ENCODE data around the gene GLTPD2. TPM values are rescaled to one million over a fixed set of nuclear protein-coding genes. Genes with fewer than 3 reads are reported as not detected.

The GLTPD2 gene
- total RNA-seq, 2 donors from 2014 or later, result 0.88 to 1.6 TPM

DNA sequence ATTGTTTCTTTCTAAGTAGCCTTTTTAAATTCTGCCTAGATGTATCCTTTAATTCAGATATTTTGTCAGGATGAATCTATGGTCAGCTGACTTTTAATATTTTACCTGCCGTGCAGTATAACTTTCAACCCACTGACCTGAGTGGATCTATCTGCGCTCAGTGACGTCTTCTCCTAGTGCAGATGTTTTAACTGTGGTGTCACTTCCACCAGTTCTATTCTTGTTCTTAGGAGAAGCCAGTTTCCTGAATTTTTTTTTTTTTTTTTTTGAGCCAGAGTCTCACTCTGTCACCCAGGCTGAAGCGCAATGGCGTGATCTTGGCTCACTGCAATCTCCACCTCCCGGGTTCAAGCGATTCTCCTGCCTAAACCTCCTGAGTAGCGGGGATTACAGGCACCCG is 22.0 kb upstream of the GLTPD2 start:
- DNase-seq, result no peak
- H3K27me3 Mint-ChIP-seq (ENCODE audit: insufficient read depth), result peaks cover 8% of the 10 kb centered on the region
- H3K9me3 Mint-ChIP-seq, result no peaks in the 10 kb centered on the region
- TF ChIP-seq, protein P1, sequence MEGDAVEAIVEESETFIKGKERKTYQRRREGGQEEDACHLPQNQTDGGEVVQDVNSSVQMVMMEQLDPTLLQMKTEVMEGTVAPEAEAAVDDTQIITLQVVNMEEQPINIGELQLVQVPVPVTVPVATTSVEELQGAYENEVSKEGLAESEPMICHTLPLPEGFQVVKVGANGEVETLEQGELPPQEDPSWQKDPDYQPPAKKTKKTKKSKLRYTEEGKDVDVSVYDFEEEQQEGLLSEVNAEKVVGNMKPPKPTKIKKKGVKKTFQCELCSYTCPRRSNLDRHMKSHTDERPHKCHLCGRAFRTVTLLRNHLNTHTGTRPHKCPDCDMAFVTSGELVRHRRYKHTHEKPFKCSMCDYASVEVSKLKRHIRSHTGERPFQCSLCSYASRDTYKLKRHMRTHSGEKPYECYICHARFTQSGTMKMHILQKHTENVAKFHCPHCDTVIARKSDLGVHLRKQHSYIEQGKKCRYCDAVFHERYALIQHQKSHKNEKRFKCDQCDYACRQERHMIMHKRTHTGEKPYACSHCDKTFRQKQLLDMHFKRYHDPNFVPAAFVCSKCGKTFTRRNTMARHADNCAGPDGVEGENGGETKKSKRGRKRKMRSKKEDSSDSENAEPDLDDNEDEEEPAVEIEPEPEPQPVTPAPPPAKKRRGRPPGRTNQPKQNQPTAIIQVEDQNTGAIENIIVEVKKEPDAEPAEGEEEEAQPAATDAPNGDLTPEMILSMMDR (conservative IDR thresholded peaks at IDR 0.05), result no peak
- H3K27ac Mint-ChIP-seq, result no peak overlapping the region
- Histone ChIP-seq H3K36me3 (ENCODE audit: control insufficient read depth, insufficient read depth, low read length) (no peaks in the 10 kb centered on the region), H3K4me1 (ENCODE audit: control insufficient read depth, insufficient read depth, low read length) (no peaks in the 10 kb centered on the region), H3K27me3 (ENCODE audit: control insufficient read depth, insufficient read depth, low read length, poor library complexity, severe bottlenecking) (no peaks in the 10 kb centered on the region), H3K27ac (ENCODE audit: low read depth, low read length) (no peak overlapping the region), H3K9me3 (ENCODE audit: control insufficient read depth, low read length) (no peaks in the 10 kb centered on the region), H3K4me3 (ENCODE audit: low read length) (no peak overlapping the region), H3K9ac (ENCODE audit: extremely low read depth, low read length, poor library complexity, severe bottlenecking) (no peak overlapping the region)
- H3K4me3 Mint-ChIP-seq, result no peak overlapping the region
- WGBS, 2 experiments (ENCODE audit: insufficient coverage in 1 of 2, insufficient read length in 1 of 2), result 95 to 100% methylated on average over 6 to 9 of the region's 9 CpGs
- H3K4me1 Mint-ChIP-seq, result no peaks in the 10 kb centered on the region
- no peaks in the 10 kb centered on the region for H3K36me3 Mint-ChIP-seq (ENCODE audit: low read depth)

DNA sequence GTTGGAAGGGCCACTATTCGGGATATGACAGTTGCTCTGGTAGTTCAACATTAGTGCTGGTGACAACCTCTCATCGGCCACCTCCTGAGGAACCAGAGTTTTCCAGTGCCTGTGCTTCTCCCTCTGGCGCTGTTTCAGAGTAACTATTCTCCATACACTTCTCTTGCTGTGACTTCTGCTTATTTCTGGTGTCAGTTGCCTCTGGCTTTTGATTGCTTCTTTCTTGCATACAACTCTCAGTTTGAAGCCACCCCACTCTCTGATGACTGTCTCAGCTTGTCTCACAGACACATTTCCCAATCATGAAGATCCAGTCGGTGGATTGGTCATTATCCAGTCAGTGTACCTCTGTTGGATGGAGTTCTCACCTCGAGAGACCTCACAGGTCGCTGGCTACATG is 20.5 kb upstream of the GLTPD2 start:
- no peak overlapping the region for H3K4me3 ChIP-seq (ENCODE audit: low read length)
- no peak overlapping the region for H3K27ac Mint-ChIP-seq
- H3K9me3 Mint-ChIP-seq, result no peaks in the 10 kb centered on the region
- H3K36me3 Mint-ChIP-seq (ENCODE audit: low read depth), result no peaks in the 10 kb centered on the region
- no peak overlapping the region for H3K9ac ChIP-seq (ENCODE audit: extremely low read depth, low read length, poor library complexity, severe bottlenecking)
- DNase-seq, result no peak
- H3K4me1 ChIP-seq (ENCODE audit: control insufficient read depth, insufficient read depth, low read length), result no peaks in the 10 kb centered on the region
- H3K9me3 ChIP-seq (ENCODE audit: control insufficient read depth, low read length), result no peaks in the 10 kb centered on the region
- WGBS, 2 experiments (ENCODE audit: insufficient coverage in 1 of 2, insufficient read length in 1 of 2), result 91 to 92% methylated on average over 3 to 6 of the region's 6 CpGs
- peaks cover 14% of the 10 kb centered on the region for H3K27me3 Mint-ChIP-seq (ENCODE audit: insufficient read depth)
- TF ChIP-seq, protein P1 (conservative IDR thresholded peaks at IDR 0.05), result no peak
- no peaks in the 10 kb centered on the region for H3K27me3 ChIP-seq (ENCODE audit: control insufficient read depth, insufficient read depth, low read length, poor library complexity, severe bottlenecking)
- no peaks in the 10 kb centered on the region for H3K36me3 ChIP-seq (ENCODE audit: control insufficient read depth, insufficient read depth, low read length)
- no peak overlapping the region for H3K27ac ChIP-seq (ENCODE audit: low read depth, low read length)
- H3K4me3 Mint-ChIP-seq, result no peak overlapping the region
- H3K4me1 Mint-ChIP-seq, result no peaks in the 10 kb centered on the region

DNA sequence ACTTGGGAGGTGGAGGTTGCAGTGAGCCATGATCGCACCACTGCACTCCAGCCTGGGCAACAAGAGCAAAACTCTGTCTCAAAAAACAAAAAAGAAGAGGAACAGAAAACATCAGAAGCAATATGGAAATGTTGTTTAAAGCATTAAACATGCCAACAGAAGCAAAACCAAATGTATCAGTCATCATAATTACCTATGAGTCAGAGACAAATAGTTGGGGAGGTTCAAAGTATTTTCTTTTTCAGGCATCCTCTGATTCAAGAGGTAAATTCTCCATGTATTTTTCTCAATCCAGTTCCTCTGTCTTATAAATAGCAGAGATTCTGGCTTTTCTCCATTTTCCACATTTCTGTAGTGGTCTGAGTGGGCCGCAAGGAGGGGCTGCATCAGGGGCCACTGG is 19.1 kb upstream of the GLTPD2 start:
- H3K36me3 Mint-ChIP-seq (ENCODE audit: low read depth), result no peaks in the 10 kb centered on the region
- no peak overlapping the region for H3K4me3 ChIP-seq (ENCODE audit: low read length)
- no peaks in the 10 kb centered on the region for H3K9me3 ChIP-seq (ENCODE audit: control insufficient read depth, low read length)
- no peak overlapping the region for H3K27ac Mint-ChIP-seq
- no peaks in the 10 kb centered on the region for H3K9me3 Mint-ChIP-seq
- H3K36me3 ChIP-seq (ENCODE audit: control insufficient read depth, insufficient read depth, low read length), result no peaks in the 10 kb centered on the region
- no peaks in the 10 kb centered on the region for H3K27me3 ChIP-seq (ENCODE audit: control insufficient read depth, insufficient read depth, low read length, poor library complexity, severe bottlenecking)
- no peaks in the 10 kb centered on the region for H3K4me1 ChIP-seq (ENCODE audit: control insufficient read depth, insufficient read depth, low read length)
- no peak overlapping the region for H3K9ac ChIP-seq (ENCODE audit: extremely low read depth, low read length, poor library complexity, severe bottlenecking)
- H3K27ac ChIP-seq (ENCODE audit: low read depth, low read length), result no peak overlapping the region
- DNase-seq, result no peak
- no peak overlapping the region for H3K4me3 Mint-ChIP-seq
- H3K4me1 Mint-ChIP-seq, result no peaks in the 10 kb centered on the region
- WGBS, 2 experiments (ENCODE audit: insufficient coverage in 1 of 2, insufficient read length in 1 of 2), result 90 to 94% methylated on average over 2 of the region's 2 CpGs
- TF ChIP-seq, protein P1 (conservative IDR thresholded peaks at IDR 0.05), result no peak
- peaks cover 20% of the 10 kb centered on the region for H3K27me3 Mint-ChIP-seq (ENCODE audit: insufficient read depth)

Measured in endodermal cell (in vitro differentiated cells).